Measurements from ENCODE around the gene CIZ1.

DNA sequence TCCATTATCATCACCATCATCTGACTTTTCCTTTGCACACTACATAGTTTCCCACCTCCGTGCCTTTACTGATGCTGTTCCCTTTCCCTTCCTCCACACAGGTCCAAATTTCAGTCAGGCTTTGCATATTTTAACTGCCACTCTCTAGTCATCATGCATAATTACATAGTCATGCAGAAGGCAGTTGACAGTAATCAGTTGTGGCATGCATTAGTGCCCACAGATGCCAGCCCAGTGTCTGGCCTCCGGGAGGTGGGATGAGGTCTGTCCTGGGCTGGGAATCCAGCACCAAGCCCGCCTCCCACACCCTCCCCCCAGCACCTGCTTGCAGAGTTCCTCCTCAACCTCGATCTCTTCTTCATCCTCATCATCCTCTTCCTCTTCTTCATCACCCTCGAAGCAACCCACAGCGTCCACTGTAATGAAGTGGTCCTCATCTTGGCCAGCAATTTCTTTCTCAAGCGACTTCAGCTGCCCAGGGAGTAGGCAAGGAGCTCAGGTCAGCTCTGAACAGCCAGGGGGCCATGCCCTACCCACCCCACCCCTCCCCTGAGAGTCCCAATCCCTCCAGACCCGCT is 22.6 kb downstream of the CIZ1 start:
- TF ChIP-seq POLR2A (IDR thresholded peaks at IDR 0.05) = no peak
- TF ChIP-seq POLR2AphosphoS5 (IDR thresholded peaks at IDR 0.05) = no peak
- TF ChIP-seq, protein P1, sequence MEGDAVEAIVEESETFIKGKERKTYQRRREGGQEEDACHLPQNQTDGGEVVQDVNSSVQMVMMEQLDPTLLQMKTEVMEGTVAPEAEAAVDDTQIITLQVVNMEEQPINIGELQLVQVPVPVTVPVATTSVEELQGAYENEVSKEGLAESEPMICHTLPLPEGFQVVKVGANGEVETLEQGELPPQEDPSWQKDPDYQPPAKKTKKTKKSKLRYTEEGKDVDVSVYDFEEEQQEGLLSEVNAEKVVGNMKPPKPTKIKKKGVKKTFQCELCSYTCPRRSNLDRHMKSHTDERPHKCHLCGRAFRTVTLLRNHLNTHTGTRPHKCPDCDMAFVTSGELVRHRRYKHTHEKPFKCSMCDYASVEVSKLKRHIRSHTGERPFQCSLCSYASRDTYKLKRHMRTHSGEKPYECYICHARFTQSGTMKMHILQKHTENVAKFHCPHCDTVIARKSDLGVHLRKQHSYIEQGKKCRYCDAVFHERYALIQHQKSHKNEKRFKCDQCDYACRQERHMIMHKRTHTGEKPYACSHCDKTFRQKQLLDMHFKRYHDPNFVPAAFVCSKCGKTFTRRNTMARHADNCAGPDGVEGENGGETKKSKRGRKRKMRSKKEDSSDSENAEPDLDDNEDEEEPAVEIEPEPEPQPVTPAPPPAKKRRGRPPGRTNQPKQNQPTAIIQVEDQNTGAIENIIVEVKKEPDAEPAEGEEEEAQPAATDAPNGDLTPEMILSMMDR (IDR thresholded peaks at IDR 0.05) = no peak
- no peak for TF ChIP-seq EP300 (IDR thresholded peaks at IDR 0.05)

Measured in suprapubic skin (tissue), 4 donors.